Astrocyte (in vitro differentiated cells and primary cell): Measurements from ENCODE around the gene EPB41L4B. TPM values are rescaled to one million over a fixed set of nuclear protein-coding genes. Genes with fewer than 3 reads are reported as not detected.

Experiments used
- DNase-seq: peaks from one replicate; pipeline ENCODE4 v3.0.0-alpha.2; 2010; ENCODE audit warnings: low read depth
- FAIRE-seq: peaks from 2 replicates; lab custom pipeline; 2011; peaks lifted over from hg19 to GRCh38; lab: Jason Lieb, UNC
- H2AFZ ChIP-seq: 2 replicates; pipeline ENCODE4 v1.6.0; 2012; ENCODE audit warnings: low read depth, low read length, inconsistent platforms
- H3K27ac ChIP-seq: 2 replicates; pipeline ENCODE4 v1.5.1; 2011; ENCODE audit warnings: low read depth, low read length, inconsistent platforms
- H3K27me3 ChIP-seq: 2 replicates; pipeline ENCODE4 v1.6.0; 2011; ENCODE audit warnings: low read length, inconsistent platforms; ENCODE audit not compliant: insufficient read depth
- H3K36me3 ChIP-seq: 2 replicates; pipeline ENCODE4 v1.5.1; 2011; ENCODE audit warnings: low read length, inconsistent platforms; ENCODE audit not compliant: insufficient read depth
- H3K4me1 ChIP-seq: 2 replicates; pipeline ENCODE4 v1.5.1; 2011; ENCODE audit warnings: low read length, inconsistent platforms; ENCODE audit not compliant: insufficient read depth
- H3K4me2 ChIP-seq: 2 replicates; pipeline ENCODE4 v1.6.0; 2012; ENCODE audit warnings: low read length, inconsistent platforms
- H3K4me3 ChIP-seq: 2 replicates; pipeline ENCODE4 v1.5.1; 2011; ENCODE audit warnings: low read depth, mild to moderate bottlenecking, low read length, inconsistent platforms; ENCODE audit not compliant: insufficient read depth
- H3K79me2 ChIP-seq: 2 replicates; pipeline ENCODE4 v1.6.0; 2012; ENCODE audit warnings: mild to moderate bottlenecking, low read length, inconsistent platforms; ENCODE audit not compliant: insufficient read depth
- H3K9ac ChIP-seq: 2 replicates; pipeline ENCODE4 v1.6.0; 2012; ENCODE audit warnings: mild to moderate bottlenecking, low read length, inconsistent platforms
- H3K9me3 ChIP-seq: 2 replicates; pipeline ENCODE4 v1.5.1; 2012; ENCODE audit warnings: low read depth, mild to moderate bottlenecking, low read length, inconsistent platforms; ENCODE audit not compliant: insufficient read depth
- H4K20me1 ChIP-seq: 2 replicates; pipeline ENCODE4 v1.6.0; 2012; ENCODE audit warnings: low read length, inconsistent platforms; ENCODE audit not compliant: insufficient read depth
- H3K27ac Mint-ChIP-seq: one replicate; pipeline ENCODE4 v1.8.0; 2021; ENCODE audit warnings: mild to moderate bottlenecking, mixed read lengths; ENCODE audit not compliant: unreplicated experiment
- H3K27me3 Mint-ChIP-seq: one replicate; pipeline ENCODE4 v1.8.0; 2021; ENCODE audit warnings: low read depth, mixed read lengths; ENCODE audit not compliant: unreplicated experiment
- H3K36me3 Mint-ChIP-seq: one replicate; pipeline ENCODE4 v1.8.0; 2021; ENCODE audit warnings: low read depth, mixed read lengths; ENCODE audit not compliant: unreplicated experiment
- H3K4me1 Mint-ChIP-seq: one replicate; pipeline ENCODE4 v1.8.0; 2021; ENCODE audit warnings: low read depth, mixed read lengths; ENCODE audit not compliant: unreplicated experiment
- H3K4me3 Mint-ChIP-seq: one replicate; pipeline ENCODE4 v1.8.0; 2021; ENCODE audit warnings: mild to moderate bottlenecking, moderate library complexity, mixed read lengths; ENCODE audit not compliant: unreplicated experiment
- H3K9me3 Mint-ChIP-seq: one replicate; pipeline ENCODE4 v1.8.0; 2021; ENCODE audit warnings: mild to moderate bottlenecking, mixed read lengths; ENCODE audit not compliant: unreplicated experiment
- EZH2 ChIP-seq: IDR thresholded peaks from 2 replicates; pipeline ENCODE4 v1.6.1; 2012; ENCODE audit warnings: mild to moderate bottlenecking, low read length, inconsistent platforms; ENCODE audit not compliant: insufficient read depth
- total RNA-seq: library from RNA; stranded (reverse); gene quantifications from 2 replicates; pipeline ENCODE4 v1.2.1, GENCODE V29; 2021
- TF ChIP-seq, protein P1 (sequence below): IDR thresholded peaks from 2 replicates; pipeline ENCODE4 v1.5.1; 2011; ENCODE audit warnings: low read depth, mild to moderate bottlenecking, inconsistent platforms, low read length, moderate library complexity; ENCODE audit not compliant: insufficient read depth

The EPB41L4B gene
- total RNA-seq, 1 donor from 2014 or later: 2.0 TPM

DNA sequence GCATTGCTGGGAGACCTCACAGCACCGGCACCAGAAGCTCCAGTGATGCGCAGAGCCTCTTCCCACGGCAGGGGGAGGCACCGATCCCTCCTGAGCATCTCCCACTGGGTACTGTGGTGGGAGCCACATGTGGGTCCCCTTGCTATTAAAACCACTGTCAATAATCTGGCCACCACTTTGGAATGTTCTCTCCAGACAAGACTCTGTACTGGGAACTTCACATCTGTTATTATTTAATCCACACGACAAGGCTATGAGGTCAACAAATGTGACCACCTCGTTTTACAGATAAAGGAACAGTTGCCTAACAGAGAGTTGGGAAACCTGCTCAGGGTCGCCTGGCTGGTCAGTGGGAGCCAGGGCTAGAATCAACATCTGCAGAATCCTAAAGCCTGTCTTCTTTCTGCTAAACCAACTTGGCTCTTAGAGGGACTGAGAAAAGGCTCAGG, 72.7 kb downstream of the EPB41L4B start:
- Mint-ChIP-seq H3K27ac (no peak overlapping the region), H3K4me1 (peaks cover 13% of the 10 kb centered on the region), H3K4me3 (no peak overlapping the region), H3K27me3 (no peaks in the 10 kb centered on the region), H3K9me3 (no peaks in the 10 kb centered on the region), H3K36me3 (no peaks in the 10 kb centered on the region)
- Histone ChIP-seq H3K36me3 (no peaks in the 10 kb centered on the region), H3K27me3 (peaks cover 5% of the 10 kb centered on the region), H3K79me2 (no peaks in the 10 kb centered on the region), H3K9me3 (no peaks in the 10 kb centered on the region), H3K9ac (no peak overlapping the region), H2AFZ (no peak overlapping the region), H3K4me2 (no peak overlapping the region), H3K4me1 (peaks cover 19% of the 10 kb centered on the region), H3K27ac (no peak overlapping the region), H4K20me1 (no peaks in the 10 kb centered on the region), H3K4me3 (no peak overlapping the region)
- no peak for FAIRE-seq
- TF ChIP-seq, protein P1, sequence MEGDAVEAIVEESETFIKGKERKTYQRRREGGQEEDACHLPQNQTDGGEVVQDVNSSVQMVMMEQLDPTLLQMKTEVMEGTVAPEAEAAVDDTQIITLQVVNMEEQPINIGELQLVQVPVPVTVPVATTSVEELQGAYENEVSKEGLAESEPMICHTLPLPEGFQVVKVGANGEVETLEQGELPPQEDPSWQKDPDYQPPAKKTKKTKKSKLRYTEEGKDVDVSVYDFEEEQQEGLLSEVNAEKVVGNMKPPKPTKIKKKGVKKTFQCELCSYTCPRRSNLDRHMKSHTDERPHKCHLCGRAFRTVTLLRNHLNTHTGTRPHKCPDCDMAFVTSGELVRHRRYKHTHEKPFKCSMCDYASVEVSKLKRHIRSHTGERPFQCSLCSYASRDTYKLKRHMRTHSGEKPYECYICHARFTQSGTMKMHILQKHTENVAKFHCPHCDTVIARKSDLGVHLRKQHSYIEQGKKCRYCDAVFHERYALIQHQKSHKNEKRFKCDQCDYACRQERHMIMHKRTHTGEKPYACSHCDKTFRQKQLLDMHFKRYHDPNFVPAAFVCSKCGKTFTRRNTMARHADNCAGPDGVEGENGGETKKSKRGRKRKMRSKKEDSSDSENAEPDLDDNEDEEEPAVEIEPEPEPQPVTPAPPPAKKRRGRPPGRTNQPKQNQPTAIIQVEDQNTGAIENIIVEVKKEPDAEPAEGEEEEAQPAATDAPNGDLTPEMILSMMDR: no peak
- TF ChIP-seq EZH2: no peak
- DNase-seq: no peak

DNA sequence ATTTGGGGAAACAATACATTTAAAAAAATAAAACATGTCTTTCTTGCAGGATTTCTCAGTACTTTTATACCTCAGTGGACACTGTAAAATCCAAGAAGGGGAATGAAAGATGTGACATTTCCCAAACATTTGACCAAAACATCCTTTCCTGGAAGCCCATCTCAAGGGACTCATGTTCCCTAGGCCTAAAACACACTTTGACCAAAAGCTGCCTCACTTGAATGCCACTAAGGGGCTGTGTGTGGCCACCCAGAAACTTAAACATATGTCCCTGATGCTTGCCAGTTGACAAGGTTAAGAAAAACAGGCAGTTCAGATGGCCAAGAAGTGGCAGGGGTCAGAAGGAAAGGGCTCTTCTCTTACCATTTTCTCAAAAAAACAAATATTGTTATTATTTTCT, 73.6 kb downstream of the EPB41L4B start:
- DNase-seq: no peak
- Histone ChIP-seq H3K4me2 (no peak overlapping the region), H3K4me3 (no peak overlapping the region), H3K27ac (no peak overlapping the region), H3K36me3 (no peaks in the 10 kb centered on the region), H3K4me1 (peaks cover 17% of the 10 kb centered on the region), H4K20me1 (no peaks in the 10 kb centered on the region), H3K9ac (no peak overlapping the region), H3K9me3 (no peaks in the 10 kb centered on the region), H3K27me3 (peaks cover 5% of the 10 kb centered on the region), H3K79me2 (no peaks in the 10 kb centered on the region), H2AFZ (no peak overlapping the region)
- Mint-ChIP-seq H3K36me3 (no peaks in the 10 kb centered on the region), H3K27ac (no peak overlapping the region), H3K9me3 (no peaks in the 10 kb centered on the region), H3K4me3 (no peak overlapping the region), H3K4me1 (peaks cover 13% of the 10 kb centered on the region), H3K27me3 (no peaks in the 10 kb centered on the region)
- no peak for TF ChIP-seq EZH2
- TF ChIP-seq, protein P1: no peak
- no peak for FAIRE-seq

- Mint-ChIP-seq H3K4me1 (peaks cover 7% of the 10 kb centered on the region), H3K27me3 (no peaks in the 10 kb centered on the region), H3K9me3 (no peaks in the 10 kb centered on the region), H3K4me3 (no peak overlapping the region), H3K27ac (no peak overlapping the region), H3K36me3 (no peaks in the 10 kb centered on the region)
- Histone ChIP-seq H3K36me3 (no peaks in the 10 kb centered on the region), H3K9me3 (no peaks in the 10 kb centered on the region), H3K9ac (no peak overlapping the region), H3K27ac (no peak overlapping the region), H2AFZ (no peak overlapping the region), H3K4me2 (no peak overlapping the region), H4K20me1 (no peaks in the 10 kb centered on the region), H3K4me1 (peaks cover 10% of the 10 kb centered on the region), H3K4me3 (no peak overlapping the region), H3K79me2 (no peaks in the 10 kb centered on the region), H3K27me3 (peaks cover 5% of the 10 kb centered on the region)
- TF ChIP-seq EZH2: no peak
- TF ChIP-seq, protein P1: no peak
- FAIRE-seq (no peak), DNase-seq (no peak)
Measured at GRCh38 chr9:109246533-109246932, 74.3 kb downstream of the EPB41L4B start.
